CD14-positive monocyte (primary cell): ENCODE measurements around the gene ABCB6. TPM values are rescaled to one million over a fixed set of nuclear protein-coding genes. Genes with fewer than 3 reads are reported as not detected.

ENCODE experiments used
- DNase-seq, 3 donors: peaks; one replicate each; pipeline ENCODE4 v3.0.0-alpha.2; 2011 to 2022
- H2AFZ ChIP-seq: 2 replicates; pipeline ENCODE4 v1.6.0; 2012; ENCODE audit warnings: mild to moderate bottlenecking, low read depth, low read length, inconsistent platforms; ENCODE audit not compliant: insufficient read depth, poor library complexity, severe bottlenecking
- H3K27ac ChIP-seq, 2 donors: 1 replicate in 1 of 2; 2 replicates in 1 of 2; pipeline ENCODE4 v1.5.1; 2012 to 2013; ENCODE audit warnings: low read length in 2 of 2, control low read depth in 1 of 2, inconsistent platforms in 1 of 2, low read depth in 1 of 2, mild to moderate bottlenecking in 1 of 2
- H3K27me3 ChIP-seq, 2 donors: one replicate each; pipeline versions ENCODE4 v1.6.0 to v1.6.1; 2011 to 2013; ENCODE audit warnings: low read length in 2 of 2; ENCODE audit not compliant: control insufficient read depth in 2 of 2, insufficient read depth in 2 of 2
- H3K36me3 ChIP-seq, 2 donors: replicated peaks in 1 of 2; 1 replicate in 1 of 2; 2 replicates in 1 of 2; pipeline versions ENCODE4 v1.5.1 to v1.6.1; 2012 to 2013; ENCODE audit warnings: low read length in 2 of 2, control low read depth in 1 of 2, inconsistent platforms in 1 of 2, mild to moderate bottlenecking in 1 of 2; ENCODE audit not compliant: insufficient read depth in 2 of 2, control insufficient read depth in 1 of 2
- H3K4me1 ChIP-seq, 2 donors: 1 replicate in 1 of 2; 2 replicates in 1 of 2; pipeline versions ENCODE4 v1.5.1 to v1.6.1; 2012 to 2013; ENCODE audit warnings: low read length in 2 of 2, control low read depth in 1 of 2, inconsistent platforms in 1 of 2, mild to moderate bottlenecking in 1 of 2, moderate library complexity in 1 of 2; ENCODE audit not compliant: insufficient read depth in 2 of 2, control insufficient read depth in 1 of 2
- H3K4me2 ChIP-seq: replicated peaks from 2 replicates; pipeline ENCODE3; 2012; ENCODE audit warnings: low read length, moderate library complexity, mild to moderate bottlenecking; ENCODE audit not compliant: poor library complexity, severe bottlenecking; ENCODE audit errors: extremely low read depth
- H3K4me3 ChIP-seq, 3 experiments: fragments of 200-600 bp in 1 of 3; sonication (generic) in 1 of 3; replicated peaks in 1 of 3; 1 replicate in 2 of 3; 2 replicates in 1 of 3; pipeline ENCODE4 v1.5.1; 2011 to 2013; ENCODE audit warnings: low read length in 3 of 3, mild to moderate bottlenecking in 3 of 3, control low read depth in 2 of 3, low read depth in 2 of 3, inconsistent platforms in 1 of 3, moderate library complexity in 1 of 3
- H3K79me2 ChIP-seq: 2 replicates; pipeline ENCODE4 v1.6.0; 2012; ENCODE audit warnings: mild to moderate bottlenecking, control low read depth, inconsistent platforms, low read length, moderate library complexity; ENCODE audit not compliant: insufficient read depth
- H3K9ac ChIP-seq: 2 replicates; pipeline ENCODE4 v1.6.0; 2017; ENCODE audit warnings: low read length, mild to moderate bottlenecking; ENCODE audit not compliant: insufficient read depth, poor library complexity, severe bottlenecking
- H3K9me3 ChIP-seq, 2 donors: replicated peaks in 1 of 2; 1 replicate in 1 of 2; 2 replicates in 1 of 2; pipeline versions ENCODE4 v1.5.1 to v1.6.1; 2012 to 2013; ENCODE audit warnings: low read length in 2 of 2, control low read depth in 1 of 2; ENCODE audit not compliant: control insufficient read depth in 1 of 2, insufficient read depth in 1 of 2
- H4K20me1 ChIP-seq: 2 replicates; pipeline ENCODE4 v1.6.0; 2012; ENCODE audit warnings: mild to moderate bottlenecking, low read length, control low read depth, moderate library complexity; ENCODE audit not compliant: insufficient read depth
- H3K27ac Mint-ChIP-seq, 7 donors: one replicate each; pipeline ENCODE4 v1.8.0; 2020; ENCODE audit warnings: mild to moderate bottlenecking in 7 of 7, mixed read lengths in 7 of 7, moderate library complexity in 6 of 7, inconsistent platforms in 2 of 7
- H3K27me3 Mint-ChIP-seq, 3 donors: one replicate each; pipeline ENCODE4 v1.8.0; 2021 to 2022; ENCODE audit warnings: low read depth in 3 of 3, mild to moderate bottlenecking in 3 of 3, mixed read lengths in 3 of 3, moderate library complexity in 3 of 3, inconsistent platforms in 1 of 3
- H3K36me3 Mint-ChIP-seq, 2 donors: one replicate each; pipeline ENCODE4 v1.8.0; 2020; ENCODE audit warnings: mixed read lengths in 2 of 2, inconsistent platforms in 1 of 2, mild to moderate bottlenecking in 1 of 2
- H3K4me1 Mint-ChIP-seq: one replicate; pipeline ENCODE4 v1.8.0; 2020; ENCODE audit warnings: mild to moderate bottlenecking, mixed read lengths
- H3K4me3 Mint-ChIP-seq, 2 donors: one replicate each; pipeline ENCODE4 v1.8.0; 2020; ENCODE audit warnings: mild to moderate bottlenecking in 2 of 2, mixed read lengths in 2 of 2, moderate library complexity in 1 of 2
- H3K9me3 Mint-ChIP-seq, 7 donors: one replicate each; pipeline ENCODE4 v1.8.0; 2020 to 2022; ENCODE audit warnings: mixed read lengths in 7 of 7, mild to moderate bottlenecking in 6 of 7, moderate library complexity in 6 of 7, inconsistent platforms in 2 of 7
- CTCF ChIP-seq: fragments of 200-600 bp; IDR thresholded peaks from one replicate; pipeline ENCODE4 v1.8.0; 2022; ENCODE audit warnings: antibody characterized with exemption, mild to moderate bottlenecking
- WGBS: methylation state at CpG from one replicate; pipeline ENCODE4 v1.1.5; 2013; ENCODE audit warnings: missing lambda C conversion rate; ENCODE audit not compliant: insufficient coverage; 5-methylcytosine and 5-hydroxymethylcytosine counted together
- intact Hi-C, 2 donors: fragments of 100-400 bp; cut with micrococcal nuclease; formaldehyde crosslinking; loops; one replicate each; pipeline versions ENCODE4 v1.15.0 to v1.15.1; 2023
- polyA plus RNA-seq, 3 donors: library from polyadenylated mRNA; depleted of rRNA in 1 of 3; unstranded in 2 of 3; stranded (reverse) in 1 of 3; fragments of 300-500 nt in 2 of 3; fragments of >200 nt in 1 of 3; fragmentation: Illumina TruSeq in 2 of 3; gene quantifications; 1 replicate in 2 of 3; 2 replicates in 1 of 3; pipeline ENCODE4 v1.2.3, GENCODE V29; 2012 to 2021

The ABCB6 gene
- polyA plus RNA-seq, 3 donors = 0.28 to 4.8 (median 0.58) TPM

- Histone ChIP-seq H3K4me1 (no peaks in the 10 kb centered on the region), H2AFZ (no peak overlapping the region), H4K20me1 (peaks cover 22% of the 10 kb centered on the region), H3K27me3 (no peaks in the 10 kb centered on the region), H3K9ac (no peak overlapping the region), H3K79me2 (no peaks in the 10 kb centered on the region), H3K9me3 (no peaks in the 10 kb centered on the region), H3K4me2 (no peak overlapping the region), H3K36me3 (peaks cover 13 to 20% of the 10 kb centered on the region in 2 donors), H3K27ac (no peak overlapping the region), H3K4me3 (no peak overlapping the region)
- TF ChIP-seq CTCF = no peak
- intact Hi-C loops = loop anchor here in 1 of 2 donors (10.0 kb wide), 1 partner anchor 327 kb away; the partner anchor contains the start of gene GMPPA
- 80% methylated on average over 2 of the region's 5 CpGs for WGBS
- no peak for DNase-seq
- peaks cover 31 to 37% of the 10 kb centered on the region in 2 donors for H3K36me3 Mint-ChIP-seq
- H3K27me3 Mint-ChIP-seq = peaks cover 0 to 9% (median 2%) of the 10 kb centered on the region in 3 donors
- H3K4me1 Mint-ChIP-seq = peaks cover 15% of the 10 kb centered on the region
- no peak overlapping the region for H3K4me3 Mint-ChIP-seq
- no peak overlapping the region for H3K27ac Mint-ChIP-seq
- H3K9me3 Mint-ChIP-seq = no peaks in the 10 kb centered on the region
These were observed 50.8 kb downstream of the ABCB6 start for GRCh38 chr2:219167997-219168396.

GRCh38 chr2:219165058-219165911 lies 53.5 kb downstream of the ABCB6 start:
- H3K4me1 ChIP-seq = peaks cover 7 to 10% of the 10 kb centered on the region in 2 donors
- Mint-ChIP-seq H3K36me3 (peaks cover 15 to 16% of the 10 kb centered on the region in 2 donors), H3K4me3 (no peak overlapping the region), H3K4me1 (peaks cover 10% of the 10 kb centered on the region), H3K27me3 (peaks cover 0 to 9% (median 2%) of the 10 kb centered on the region in 3 donors), H3K9me3 (no peaks in the 10 kb centered on the region), H3K27ac (peak overlapping the region in 1 of 7 donors; percentile 32)
- H4K20me1 ChIP-seq = no peaks in the 10 kb centered on the region
- WGBS = 91% methylated on average over 6 of the region's 10 CpGs
- no peaks in the 10 kb centered on the region for H3K9me3 ChIP-seq
- no peaks in the 10 kb centered on the region for H3K79me2 ChIP-seq
- H3K27me3 ChIP-seq = no peaks in the 10 kb centered on the region
- DNase-seq = no peak
- no peak overlapping the region for H3K4me2 ChIP-seq
- H3K4me3 ChIP-seq = no peak overlapping the region
- TF ChIP-seq CTCF = no peak
- no peak overlapping the region for H3K27ac ChIP-seq
- no peaks in the 10 kb centered on the region for H3K36me3 ChIP-seq
- H2AFZ ChIP-seq = no peak overlapping the region
- intact Hi-C loops = loop anchor here in 1 of 2 donors (10.0 kb wide), 1 partner anchor 330 kb away; the partner anchor contains the start of gene GMPPA
- H3K9ac ChIP-seq = no peak overlapping the region
